Kidney epithelial cell (primary cell): ENCODE data around the gene RPL23. TPM values are rescaled to one million over a fixed set of nuclear protein-coding genes. Genes with fewer than 3 reads are reported as not detected.
"Not testable (repeated sequence)": the region's sequence is repeated elsewhere in the genome, so short reads cannot be mapped to it uniquely, and the experiment has no call there.

Experiments used
- DNase-seq: peaks from one replicate; pipeline ENCODE4 v3.0.0-alpha.2; 2010; ENCODE audit warnings: low read depth
- H3K27me3 ChIP-seq: 2 replicates; pipeline ENCODE4 v1.6.0; 2011; ENCODE audit warnings: low read length; ENCODE audit not compliant: control insufficient read depth, insufficient read depth
- H3K36me3 ChIP-seq: 2 replicates; pipeline ENCODE4 v1.5.1; 2011; ENCODE audit warnings: low read length; ENCODE audit not compliant: control insufficient read depth, insufficient read depth
- H3K4me3 ChIP-seq: 2 replicates; pipeline ENCODE4 v1.5.1; 2011; ENCODE audit warnings: low read depth, mild to moderate bottlenecking, control low read depth, low read length
- CTCF ChIP-seq: IDR thresholded peaks from 2 replicates; pipeline ENCODE4 v1.5.1; 2011; ENCODE audit warnings: mild to moderate bottlenecking, moderate library complexity, low read length, control low read depth, inconsistent platforms; ENCODE audit not compliant: insufficient read depth, poor library complexity, severe bottlenecking
- total RNA-seq: library from RNA; depleted of rRNA; stranded (reverse); fragments of >200 nt; gene quantifications from 2 replicates; pipeline ENCODE4 v1.2.3, GENCODE V29; 2015

The RPL23 gene
- total RNA-seq, 1 donor from 2014 or later: 1,881 TPM

- H3K36me3 ChIP-seq: no peaks in the 10 kb centered on the region
- H3K4me3 ChIP-seq: no peak overlapping the region
- TF ChIP-seq CTCF: no peak
- DNase-seq: no peak
- H3K27me3 ChIP-seq: no peaks in the 10 kb centered on the region
Measured at GRCh38 chr17:38861399-38861843, 7.9 kb upstream of the RPL23 start.

- no peak for DNase-seq
Measured at GRCh38 chr17:38857271-38857670, 3.8 kb upstream of the RPL23 start.

GRCh38 chr17:38855101-38855714 is 1.7 kb upstream of the RPL23 start:
- not testable (repeated sequence) for H3K27me3 ChIP-seq, H3K4me3 ChIP-seq, H3K36me3 ChIP-seq, DNase-seq

More at GRCh38 chr17:38857271-38857670, 3.8 kb upstream of the RPL23 start:
- no peak overlapping the region for H3K4me3 ChIP-seq
- no peak for TF ChIP-seq CTCF
- H3K27me3 ChIP-seq: no peaks in the 10 kb centered on the region
- peaks cover 1% of the 10 kb centered on the region for H3K36me3 ChIP-seq

DNA sequence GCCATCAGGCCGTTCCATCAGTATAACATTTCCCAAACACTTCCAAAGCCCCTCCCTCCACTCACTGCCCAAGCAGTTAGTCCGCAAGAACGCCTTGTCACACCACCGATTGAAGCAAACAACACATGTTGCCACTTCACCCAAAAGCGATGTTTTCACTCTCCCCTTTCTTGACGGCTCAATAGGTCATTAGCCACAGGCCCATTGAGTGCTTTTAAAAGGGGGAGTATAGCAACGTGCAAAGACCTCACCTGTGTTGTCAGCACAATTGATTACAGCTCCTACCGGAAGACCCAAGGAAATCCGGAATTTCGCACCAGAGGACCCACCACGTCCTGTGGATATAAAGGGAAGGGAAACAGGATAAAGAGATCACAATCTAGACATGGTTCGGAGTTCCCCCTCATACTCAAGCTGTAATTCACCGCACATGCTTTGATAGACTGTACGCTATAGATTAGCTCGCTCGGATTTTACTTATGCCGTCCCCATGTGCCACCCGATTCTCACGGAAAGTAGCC is 690 bp downstream of the RPL23 start:
- TF ChIP-seq CTCF: no peak
- H3K36me3 ChIP-seq: peaks cover 3% of the 10 kb centered on the region
- H3K4me3 ChIP-seq: peak overlapping the region; percentile 84
- no peaks in the 10 kb centered on the region for H3K27me3 ChIP-seq
- DNase-seq: no peak

DNA sequence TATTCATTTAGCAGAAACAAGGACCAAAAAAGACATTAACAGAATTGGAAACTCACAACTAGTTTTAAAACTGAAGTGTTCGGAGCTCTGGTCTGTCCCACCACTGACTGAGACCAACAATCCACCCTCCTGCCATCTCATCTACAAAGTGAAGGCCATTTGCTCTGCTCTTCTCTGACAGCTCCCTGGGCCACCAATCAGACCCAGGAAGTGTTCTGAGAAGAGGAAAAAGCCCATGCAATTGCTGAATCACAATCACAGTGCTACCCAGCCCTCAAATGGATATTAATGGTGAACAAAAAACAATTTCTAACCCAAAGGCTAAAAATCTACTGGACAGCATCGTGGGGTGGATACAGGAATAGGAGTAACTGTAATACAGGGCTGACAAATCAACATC is 2.1 kb downstream of the RPL23 start:
- peaks cover 3% of the 10 kb centered on the region for H3K36me3 ChIP-seq
- DNase-seq: no peak
- no peaks in the 10 kb centered on the region for H3K27me3 ChIP-seq
- no peak for TF ChIP-seq CTCF
- peak overlapping the region; percentile 84 for H3K4me3 ChIP-seq

GRCh38 chr17:38850374-38850773 is 3.1 kb downstream of the RPL23 start:
- TF ChIP-seq CTCF: no peak
- Histone ChIP-seq H3K27me3 (no peaks in the 10 kb centered on the region), H3K4me3 (no peak overlapping the region), H3K36me3 (peaks cover 3% of the 10 kb centered on the region)
- DNase-seq: no peak
